Thymus (tissue), 11 donors: Measurements from ENCODE around the gene TBXAS1. TPM values are rescaled to one million over a fixed set of nuclear protein-coding genes. Genes with fewer than 3 reads are reported as not detected.

Experiments
- DNase-seq, 9 donors: peaks; one replicate each; pipeline ENCODE4 v3.0.0-alpha.2; 2013; ENCODE audit warnings: low spot score in 9 of 9, low read depth in 6 of 9, missing footprints in 1 of 9
- H3K27ac ChIP-seq, 2 donors: one replicate each; pipeline ENCODE4 v1.5.1; 2013; ENCODE audit warnings: control low read depth in 1 of 2, low read depth in 1 of 2, low read length in 1 of 2, mild to moderate bottlenecking in 1 of 2, moderate library complexity in 1 of 2
- H3K27me3 ChIP-seq, 2 donors: one replicate each; pipeline ENCODE4 v1.5.1; 2013; ENCODE audit warnings: low read length in 1 of 2; ENCODE audit not compliant: control insufficient read depth in 2 of 2, insufficient read depth in 1 of 2
- H3K36me3 ChIP-seq, 2 donors: one replicate each; pipeline ENCODE4 v1.5.1; 2013; ENCODE audit warnings: low read length in 1 of 2, mild to moderate bottlenecking in 1 of 2, moderate library complexity in 1 of 2; ENCODE audit not compliant: control insufficient read depth in 2 of 2, insufficient read depth in 2 of 2
- H3K4me1 ChIP-seq, 2 donors: one replicate each; pipeline ENCODE4 v1.5.1; 2013; ENCODE audit warnings: low read length in 2 of 2; ENCODE audit not compliant: control insufficient read depth in 2 of 2, insufficient read depth in 2 of 2
- H3K4me3 ChIP-seq, 2 donors: one replicate each; pipeline ENCODE4 v1.5.1; 2013; ENCODE audit warnings: low read length in 2 of 2, control low read depth in 1 of 2, mild to moderate bottlenecking in 1 of 2
- H3K9me3 ChIP-seq, 2 donors: one replicate each; pipeline ENCODE4 v1.5.1; 2013; ENCODE audit warnings: low read length in 1 of 2, mild to moderate bottlenecking in 1 of 2; ENCODE audit not compliant: control insufficient read depth in 2 of 2, insufficient read depth in 1 of 2
- WGBS: extraction: QIAGEN DNeasy Blood & Tissue Kit; methylation state at CpG from one replicate; pipeline ENCODE4 v1.1.7; 2013; 5-methylcytosine and 5-hydroxymethylcytosine counted together
- polyA plus RNA-seq: library from polyadenylated mRNA; stranded (reverse); fragments of 200-250 nt; gene quantifications from one replicate; pipeline ENCODE4 v1.2.3, GENCODE V29; 2013
- total RNA-seq: library from RNA; stranded (reverse); fragments of 120-200 nt; gene quantifications from one replicate; pipeline ENCODE4 v1.2.4, GENCODE V29; 2013
- donor health status: healthy.

The TBXAS1 gene
- total and polyA plus RNA-seq, 2 donors: 15.3 to 16.3 TPM

DNA sequence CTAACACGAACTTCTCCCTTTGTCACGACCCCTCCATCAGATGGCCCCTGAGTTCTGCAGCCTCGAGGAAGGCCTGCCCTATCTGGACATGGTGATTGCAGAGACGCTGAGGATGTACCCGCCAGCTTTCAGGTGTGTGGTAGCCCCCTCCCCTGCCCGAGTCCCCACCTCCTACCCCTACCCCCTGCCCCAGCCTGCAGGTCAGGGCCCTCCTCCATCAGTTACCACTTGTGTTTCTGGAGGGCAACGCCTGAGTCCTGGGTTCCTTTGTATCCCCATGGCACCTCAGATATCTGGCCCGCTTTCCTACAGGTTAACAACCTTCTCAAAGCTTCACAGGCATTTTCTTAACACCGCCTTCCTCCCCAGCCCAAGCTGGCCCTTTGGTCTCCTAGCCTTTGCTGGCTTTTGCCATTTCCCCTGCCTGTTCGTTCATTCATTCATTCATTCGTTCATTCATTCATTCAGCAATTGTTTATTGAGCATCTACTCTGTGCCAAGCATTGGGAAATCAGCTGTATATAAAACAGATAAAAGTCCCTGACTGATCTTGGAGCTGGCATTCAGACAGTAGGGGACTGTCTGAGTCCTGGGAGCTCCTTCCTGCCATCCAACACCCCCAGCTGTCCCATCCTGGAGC is 178.1 kb downstream of the TBXAS1 start:
- no peak for DNase-seq
- Histone ChIP-seq H3K4me3 (no peak overlapping the region), H3K9me3 (no peaks in the 10 kb centered on the region), H3K27ac (no peak overlapping the region), H3K27me3 (no peaks in the 10 kb centered on the region), H3K36me3 (no peaks in the 10 kb centered on the region), H3K4me1 (no peaks in the 10 kb centered on the region)
- WGBS: 98% methylated on average over 11 of the region's 11 CpGs

DNA sequence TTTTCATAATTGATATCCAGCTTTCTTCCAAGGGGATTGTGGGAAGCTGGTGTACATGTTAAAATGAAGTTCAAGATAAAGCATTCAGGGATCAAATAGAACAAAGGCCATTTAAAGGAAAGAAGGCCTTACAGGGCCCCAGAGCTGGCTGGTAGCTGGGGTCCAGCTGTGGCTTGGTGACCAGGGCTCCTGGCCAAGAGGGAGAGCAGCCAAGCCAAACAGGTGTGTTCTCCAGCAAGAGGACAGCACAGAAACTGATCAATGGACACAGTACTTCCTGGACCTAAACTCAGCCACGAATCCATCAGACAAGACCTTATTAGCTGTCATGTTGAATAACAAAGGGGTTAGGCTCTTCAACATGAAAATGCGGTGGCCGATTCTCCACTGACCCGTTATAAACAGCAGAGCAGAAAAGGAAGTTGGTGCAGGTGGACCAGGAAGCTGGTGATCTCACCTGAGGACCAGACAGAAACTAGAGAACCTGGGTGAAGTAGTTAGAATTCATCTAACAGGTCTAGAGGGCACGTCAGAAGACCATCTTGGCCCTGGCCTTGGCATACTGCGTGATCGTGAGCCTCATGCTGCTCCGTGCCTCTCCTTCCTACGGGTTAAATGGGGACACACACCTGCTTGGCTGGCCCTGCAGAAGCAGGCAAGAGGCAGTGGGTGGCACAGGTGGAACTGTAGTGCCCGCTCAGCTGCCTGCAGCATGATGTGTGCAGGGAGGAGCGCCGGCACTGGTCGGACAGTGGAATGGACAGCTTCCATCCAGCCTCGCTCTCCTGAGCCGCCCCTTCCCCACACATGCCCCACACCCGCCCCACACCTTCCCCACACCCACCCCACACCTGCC is 179.9 kb downstream of the TBXAS1 start:
- H3K4me1 ChIP-seq: no peaks in the 10 kb centered on the region

DNA sequence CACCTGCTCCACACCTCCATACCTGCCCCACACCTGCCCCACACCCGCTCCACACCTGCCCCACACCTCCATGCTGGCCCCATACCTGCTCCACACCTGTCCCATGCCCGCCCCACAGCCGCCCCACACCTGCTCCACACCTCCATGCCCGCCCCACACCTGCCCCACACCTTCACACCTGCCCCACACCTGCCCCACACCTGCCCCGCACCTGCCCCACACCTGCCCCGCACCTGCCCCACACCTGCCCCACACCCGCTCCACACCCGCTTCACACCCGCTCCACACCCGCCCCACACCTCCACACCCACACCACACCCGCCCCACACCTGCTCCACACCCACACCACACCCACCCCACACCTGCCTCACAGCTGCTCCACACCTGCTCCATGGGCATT is 180.7 kb downstream of the TBXAS1 start:
- no peak for DNase-seq
- H3K9me3 ChIP-seq: no peaks in the 10 kb centered on the region
- 92% methylated on average over 11 of the region's 11 CpGs for WGBS
- peaks cover 0 to 6% of the 10 kb centered on the region in 2 donors for H3K36me3 ChIP-seq
- H3K4me3 ChIP-seq: no peak overlapping the region
- H3K27ac ChIP-seq: no peak overlapping the region
- no peaks in the 10 kb centered on the region for H3K27me3 ChIP-seq
- no peaks in the 10 kb centered on the region for H3K4me1 ChIP-seq

More for the DNA sequence above, 179.9 kb downstream of the TBXAS1 start:
- Histone ChIP-seq H3K36me3 (peaks cover 0 to 6% of the 10 kb centered on the region in 2 donors), H3K9me3 (no peaks in the 10 kb centered on the region), H3K4me3 (no peak overlapping the region), H3K27ac (no peak overlapping the region), H3K27me3 (no peaks in the 10 kb centered on the region)
- WGBS: 96% methylated on average over 16 of the region's 16 CpGs
- DNase-seq: no peak

DNA sequence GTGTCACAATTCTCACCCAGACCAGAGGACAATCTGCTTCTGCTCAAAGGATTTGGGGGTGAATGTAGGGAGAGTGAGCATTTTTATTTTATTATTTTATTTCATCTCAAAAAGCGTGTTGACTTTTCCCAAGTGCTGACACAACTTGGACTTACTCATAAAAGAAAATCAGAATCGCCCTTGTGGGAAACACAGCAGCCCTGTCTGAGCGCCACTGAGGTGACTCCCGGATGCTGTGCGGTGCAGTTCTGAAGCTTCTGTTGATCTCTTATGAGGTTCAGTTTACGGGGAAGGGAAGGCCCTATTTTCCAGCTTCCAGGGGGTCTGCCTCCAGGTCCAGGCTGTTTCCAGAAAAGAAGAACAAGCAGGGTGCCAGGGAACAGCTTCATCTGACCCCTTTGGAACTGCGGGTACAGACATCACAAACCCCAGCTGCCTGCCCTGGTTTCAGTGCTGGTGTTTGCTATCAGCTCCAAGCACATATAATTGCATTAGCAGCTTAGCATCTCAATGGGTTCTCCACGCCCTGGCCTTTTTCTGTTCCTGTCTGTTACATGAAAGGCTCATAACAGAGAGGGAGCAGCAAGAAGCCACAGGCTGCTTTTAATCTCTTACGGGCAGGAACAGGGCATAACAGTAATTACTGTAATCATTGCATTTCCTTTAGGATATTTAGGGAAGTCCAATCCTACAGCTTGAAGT is 181.3 kb downstream of the TBXAS1 start:
- peaks cover 0 to 6% of the 10 kb centered on the region in 2 donors for H3K36me3 ChIP-seq
- no peaks in the 10 kb centered on the region for H3K4me1 ChIP-seq
- WGBS: 98% methylated on average over 9 of the region's 9 CpGs
- H3K27ac ChIP-seq: no peak overlapping the region
- no peak overlapping the region for H3K4me3 ChIP-seq
- no peaks in the 10 kb centered on the region for H3K9me3 ChIP-seq
- no peak for DNase-seq
- H3K27me3 ChIP-seq: no peaks in the 10 kb centered on the region

DNA sequence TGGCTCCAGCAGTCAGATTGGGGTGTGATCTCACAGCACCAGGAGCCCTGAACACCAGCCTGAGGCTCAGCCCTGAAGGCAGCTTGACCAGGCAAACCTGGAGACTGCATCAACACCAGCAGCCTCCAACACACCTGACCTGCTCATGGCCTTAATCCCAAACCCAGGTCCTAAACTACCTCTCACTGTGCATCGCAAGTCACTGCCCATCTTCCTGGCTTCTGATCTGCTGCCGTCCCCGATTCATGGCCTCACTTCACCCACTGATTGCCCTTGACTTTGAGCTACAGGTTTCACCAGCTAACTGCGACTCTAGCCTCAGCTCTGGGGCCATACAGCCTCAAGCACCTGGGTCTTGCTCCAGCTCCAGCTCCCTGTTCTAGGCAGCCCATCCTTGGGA is 184.6 kb downstream of the TBXAS1 start:
- no peaks in the 10 kb centered on the region for H3K9me3 ChIP-seq
- peaks cover 4 to 6% of the 10 kb centered on the region in 2 donors for H3K36me3 ChIP-seq
- WGBS: 99% methylated on average over 4 of the region's 4 CpGs
- no peaks in the 10 kb centered on the region for H3K27me3 ChIP-seq
- H3K27ac ChIP-seq: no peak overlapping the region
- H3K4me1 ChIP-seq: no peaks in the 10 kb centered on the region
- no peak for DNase-seq
- H3K4me3 ChIP-seq: no peak overlapping the region

DNA sequence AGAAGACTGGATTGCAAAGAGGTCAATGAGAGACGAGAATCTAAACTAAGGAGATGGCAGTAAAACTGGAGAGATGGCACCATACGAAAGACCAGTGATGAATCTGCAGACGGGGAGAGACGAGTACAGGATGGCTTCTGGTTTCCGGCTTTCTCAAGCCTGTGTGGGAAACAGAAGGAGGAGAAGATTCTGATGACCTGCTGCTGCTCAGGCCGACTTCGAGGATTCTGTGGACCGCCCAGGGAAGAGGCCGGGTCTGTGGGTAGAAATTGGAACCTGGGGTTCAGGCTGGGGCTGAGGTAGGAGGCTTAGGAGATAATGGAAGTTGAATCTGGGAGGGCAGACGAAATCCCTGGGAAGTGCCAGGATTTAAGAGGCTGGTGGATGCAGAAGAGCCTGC is 185.1 kb downstream of the TBXAS1 start:
- Histone ChIP-seq H3K9me3 (no peaks in the 10 kb centered on the region), H3K4me1 (no peaks in the 10 kb centered on the region), H3K27ac (no peak overlapping the region), H3K4me3 (no peak overlapping the region), H3K27me3 (no peaks in the 10 kb centered on the region), H3K36me3 (peaks cover 4 to 6% of the 10 kb centered on the region in 2 donors)
- no peak for DNase-seq
- 99% methylated on average over 10 of the region's 10 CpGs for WGBS

DNA sequence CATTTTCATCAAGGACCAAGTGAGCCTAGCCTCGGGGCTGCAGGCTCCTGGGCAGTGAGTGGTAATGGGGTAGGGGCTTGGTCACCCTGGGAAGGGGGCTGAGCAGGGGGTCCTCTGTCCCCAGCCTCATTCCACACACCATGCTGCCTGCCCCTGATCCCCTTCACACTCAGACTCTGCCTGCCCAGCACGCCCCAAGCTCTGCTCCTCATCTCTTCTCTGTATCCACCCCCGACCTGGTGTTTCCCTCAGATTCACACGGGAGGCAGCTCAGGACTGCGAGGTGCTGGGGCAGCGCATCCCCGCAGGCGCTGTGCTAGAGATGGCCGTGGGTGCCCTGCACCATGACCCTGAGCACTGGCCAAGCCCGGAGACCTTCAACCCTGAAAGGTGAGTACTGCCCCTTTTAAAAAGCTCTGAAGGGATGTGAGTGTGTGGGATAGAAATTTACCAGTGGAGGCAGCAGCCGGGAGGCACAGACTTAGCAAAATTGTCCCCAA is 186.5 kb downstream of the TBXAS1 start:
- no peak for DNase-seq
- peaks cover 4 to 6% of the 10 kb centered on the region in 2 donors for H3K36me3 ChIP-seq
- 98% methylated on average over 11 of the region's 11 CpGs for WGBS
- H3K9me3 ChIP-seq: no peaks in the 10 kb centered on the region
- no peak overlapping the region for H3K27ac ChIP-seq
- no peaks in the 10 kb centered on the region for H3K27me3 ChIP-seq
- no peaks in the 10 kb centered on the region for H3K4me1 ChIP-seq
- H3K4me3 ChIP-seq: no peak overlapping the region

DNA sequence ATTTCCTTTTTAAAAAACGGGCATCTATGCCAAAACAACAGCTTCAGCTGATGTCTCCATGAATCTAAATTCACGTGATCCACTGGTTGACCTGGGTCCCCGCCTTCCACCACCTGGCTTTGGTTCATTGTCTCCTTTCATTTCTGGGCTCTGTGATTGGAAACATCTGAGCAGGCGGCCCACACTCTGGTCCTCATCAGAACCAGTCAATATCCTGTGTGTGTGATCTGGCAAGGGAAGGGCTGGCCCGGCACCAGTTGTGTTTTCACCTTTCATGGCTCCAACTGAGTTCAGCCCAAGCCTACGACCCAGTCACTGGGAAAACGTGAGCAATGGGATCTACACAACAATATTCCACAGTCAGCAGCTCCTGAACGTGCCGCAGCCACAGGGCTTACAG is 187.5 kb downstream of the TBXAS1 start:
- H3K4me3 ChIP-seq: no peak overlapping the region
- H3K27me3 ChIP-seq: no peaks in the 10 kb centered on the region
- no peak overlapping the region for H3K27ac ChIP-seq
- H3K9me3 ChIP-seq: no peaks in the 10 kb centered on the region
- no peaks in the 10 kb centered on the region for H3K4me1 ChIP-seq
- H3K36me3 ChIP-seq: peaks cover 6 to 8% of the 10 kb centered on the region in 2 donors
- no peak for DNase-seq
- WGBS: 97% methylated on average over 9 of the region's 9 CpGs

DNA sequence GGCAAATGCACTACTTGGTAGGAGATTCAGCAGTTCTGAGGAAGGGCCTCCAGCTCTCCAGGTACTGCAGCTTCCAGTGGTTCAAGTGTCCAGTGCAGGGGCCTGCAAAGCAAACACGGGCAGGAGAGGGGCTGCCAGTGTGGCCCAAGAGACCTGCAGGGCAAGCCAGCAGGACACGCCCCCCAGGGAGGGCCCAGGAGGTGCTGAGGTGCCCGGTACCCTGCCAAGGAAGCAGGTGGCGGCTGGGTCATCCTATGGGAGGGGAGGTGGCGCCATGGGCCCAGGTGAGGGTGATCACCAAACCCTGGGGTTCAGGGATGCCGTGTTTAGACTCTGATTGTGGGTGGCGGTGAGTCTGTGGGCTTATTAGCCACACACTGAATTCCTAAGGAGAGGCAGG is 188.0 kb downstream of the TBXAS1 start:
- Histone ChIP-seq H3K4me3 (no peak overlapping the region), H3K36me3 (peaks cover 8 to 11% of the 10 kb centered on the region in 2 donors), H3K9me3 (no peaks in the 10 kb centered on the region), H3K27ac (no peak overlapping the region), H3K4me1 (no peaks in the 10 kb centered on the region), H3K27me3 (no peaks in the 10 kb centered on the region)
- DNase-seq: no peak
- whole genome bisulfite sequencing: 97% methylated on average over 7 of the region's 7 CpGs
